Stomach smooth muscle (tissue), 2 donors: ENCODE measurements around the gene SYNDIG1.

ENCODE experiments used
- H3K27ac ChIP-seq: one replicate; pipeline ENCODE4 v1.7.0; 2013; ENCODE audit warnings: mild to moderate bottlenecking, low read length, inconsistent platforms
- H3K27me3 ChIP-seq, 2 donors: one replicate each; pipeline ENCODE4 v1.7.0; 2013; ENCODE audit warnings: low read length in 2 of 2; ENCODE audit not compliant: insufficient read depth in 2 of 2, control insufficient read depth in 1 of 2
- H3K36me3 ChIP-seq, 2 donors: one replicate each; pipeline ENCODE4 v1.7.0; 2013; ENCODE audit warnings: low read length in 2 of 2; ENCODE audit not compliant: control insufficient read depth in 2 of 2, insufficient read depth in 2 of 2
- H3K4me1 ChIP-seq: one replicate; pipeline ENCODE4 v1.7.0; 2013; ENCODE audit warnings: low read length; ENCODE audit not compliant: control insufficient read depth, insufficient read depth
- H3K4me3 ChIP-seq, 2 donors: one replicate each; pipeline ENCODE4 v1.7.0; 2013; ENCODE audit warnings: low read length in 2 of 2
- H3K9ac ChIP-seq, 2 donors: one replicate each; pipeline ENCODE4 v1.7.0; 2013; ENCODE audit warnings: low read length in 2 of 2, mild to moderate bottlenecking in 1 of 2
- H3K9me3 ChIP-seq, 2 donors: one replicate each; pipeline ENCODE4 v1.7.0; 2013; ENCODE audit warnings: low read length in 2 of 2; ENCODE audit not compliant: control insufficient read depth in 2 of 2
- donor health status: healthy.
- donor health status: Pancreatic carcinoma.

SYNDIG1 gene

GRCh38 chr20:24703284-24703610 lies 233.8 kb downstream of the SYNDIG1 start:
- Histone ChIP-seq H3K4me1 (no peaks in the 10 kb centered on the region), H3K9me3 (no peaks in the 10 kb centered on the region), H3K36me3 (no peaks in the 10 kb centered on the region), H3K9ac (no peak overlapping the region), H3K27me3 (no peaks in the 10 kb centered on the region), H3K27ac (no peak overlapping the region), H3K4me3 (no peak overlapping the region)

- H3K4me3 ChIP-seq: no peak overlapping the region
- H3K27me3 ChIP-seq: no peaks in the 10 kb centered on the region
- H3K4me1 ChIP-seq: no peaks in the 10 kb centered on the region
- no peak overlapping the region for H3K27ac ChIP-seq
- H3K9me3 ChIP-seq: no peaks in the 10 kb centered on the region
- no peak overlapping the region for H3K9ac ChIP-seq
- no peaks in the 10 kb centered on the region for H3K36me3 ChIP-seq
Measured at GRCh38 chr20:24704899-24705298, 235.5 kb downstream of the SYNDIG1 start.

GRCh38 chr20:24705486-24705885 lies 236.1 kb downstream of the SYNDIG1 start:
- Histone ChIP-seq H3K27me3 (no peaks in the 10 kb centered on the region), H3K36me3 (no peaks in the 10 kb centered on the region), H3K4me1 (no peaks in the 10 kb centered on the region), H3K9me3 (no peaks in the 10 kb centered on the region), H3K4me3 (no peak overlapping the region), H3K9ac (no peak overlapping the region), H3K27ac (no peak overlapping the region)

- Histone ChIP-seq H3K9me3 (no peaks in the 10 kb centered on the region), H3K27me3 (no peaks in the 10 kb centered on the region), H3K36me3 (no peaks in the 10 kb centered on the region)
Measured at GRCh38 chr20:24708411-24709295, 239.2 kb downstream of the SYNDIG1 start.

More at GRCh38 chr20:24708411-24709295, 239.2 kb downstream of the SYNDIG1 start:
- Histone ChIP-seq H3K9ac (no peak overlapping the region), H3K27ac (no peak overlapping the region), H3K4me3 (no peak overlapping the region), H3K4me1 (no peaks in the 10 kb centered on the region)
